ENCODE results near the gene TANC2.

TANC2 gene

GRCh38 chr17:63015824-63016223 lies 49.8 kb downstream of the TANC2 start:
- no peak for DNase-seq
